Keratinocyte (primary cell): Measurements from ENCODE around the gene RNU7-1. TPM values are rescaled to one million over a fixed set of nuclear protein-coding genes. Genes with fewer than 3 reads are reported as not detected.
A peak's percentile ranks its signal among the peaks of the same experiment; 100 is the strongest.

Source experiments
- DNase-seq: peaks from one replicate; pipeline ENCODE4 v3.0.0-alpha.2; 2011; ENCODE audit warnings: low read depth, missing footprints, low spot score
- FAIRE-seq: peaks from 2 replicates; lab custom pipeline; 2011; peaks lifted over from hg19 to GRCh38; lab: Jason Lieb, UNC
- H2AFZ ChIP-seq: 2 replicates; pipeline ENCODE4 v1.6.0; 2012; ENCODE audit warnings: low read length, control low read depth, inconsistent platforms; ENCODE audit not compliant: control insufficient read depth
- H3K27ac ChIP-seq: 2 replicates; pipeline ENCODE4 v1.5.1; 2011; ENCODE audit warnings: low read length; ENCODE audit not compliant: control insufficient read depth, insufficient read depth
- H3K27me3 ChIP-seq: 3 replicates; pipeline ENCODE4 v1.6.0; 2011; ENCODE audit warnings: low read length; ENCODE audit not compliant: control insufficient read depth, insufficient read depth; ENCODE audit errors: extremely low read depth
- H3K36me3 ChIP-seq, 2 experiments: 2 replicates in 1 of 2; 3 replicates in 1 of 2; pipeline ENCODE4 v1.5.1; 2011; ENCODE audit warnings: low read length in 2 of 2, mild to moderate bottlenecking in 1 of 2; ENCODE audit not compliant: control insufficient read depth in 2 of 2, insufficient read depth in 2 of 2; ENCODE audit errors: extremely low read depth in 1 of 2
- H3K4me1 ChIP-seq: 3 replicates; pipeline ENCODE4 v1.5.1; 2011; ENCODE audit warnings: low read length; ENCODE audit not compliant: control insufficient read depth, insufficient read depth; ENCODE audit errors: extremely low read depth
- H3K4me2 ChIP-seq: 3 replicates; pipeline ENCODE4 v1.6.0; 2011; ENCODE audit warnings: low read depth, low read length; ENCODE audit not compliant: control insufficient read depth, insufficient read depth; ENCODE audit errors: extremely low read depth
- H3K4me3 ChIP-seq, 3 experiments: fragments of 200-600 bp in 1 of 3; sonication (generic) in 1 of 3; 2 replicates in 2 of 3; 3 replicates in 1 of 3; pipeline ENCODE4 v1.5.1; 2011 to 2016; ENCODE audit warnings: low read length in 3 of 3, mild to moderate bottlenecking in 3 of 3, control low read depth in 2 of 3, inconsistent platforms in 1 of 3, low read depth in 1 of 3, mixed read lengths in 1 of 3, mixed run types in 1 of 3, moderate library complexity in 1 of 3; ENCODE audit not compliant: control insufficient read depth in 2 of 3, insufficient read depth in 2 of 3; ENCODE audit errors: extremely low read depth in 1 of 3
- H3K79me2 ChIP-seq: 2 replicates; pipeline ENCODE4 v1.6.0; 2012; ENCODE audit warnings: low read length; ENCODE audit not compliant: control insufficient read depth, insufficient read depth
- H3K9ac ChIP-seq: 3 replicates; pipeline ENCODE4 v1.6.0; 2011; ENCODE audit warnings: low read length; ENCODE audit not compliant: control insufficient read depth, insufficient read depth; ENCODE audit errors: extremely low read depth
- H3K9me1 ChIP-seq: 3 replicates; pipeline ENCODE4 v1.6.0; 2011; ENCODE audit warnings: low read length; ENCODE audit not compliant: control insufficient read depth, insufficient read depth; ENCODE audit errors: extremely low read depth
- H3K9me3 ChIP-seq: 2 replicates; pipeline ENCODE4 v1.5.1; 2012; ENCODE audit warnings: low read depth, low read length; ENCODE audit not compliant: control insufficient read depth
- H4K20me1 ChIP-seq: 3 replicates; pipeline ENCODE4 v1.6.0; 2011; ENCODE audit warnings: low read length; ENCODE audit not compliant: control insufficient read depth, insufficient read depth; ENCODE audit errors: extremely low read depth
- CTCF ChIP-seq, 3 experiments: IDR thresholded peaks in 1 of 3; conservative IDR thresholded peaks in 1 of 3; optimal IDR thresholded peaks in 1 of 3; 2 replicates in 2 of 3; 3 replicates in 1 of 3; pipeline versions ENCODE3 to v1.5.1; 2011; ENCODE audit warnings: low read length in 3 of 3, mild to moderate bottlenecking in 3 of 3, moderate library complexity in 2 of 3, control low read depth in 1 of 3, inconsistent platforms in 1 of 3; ENCODE audit not compliant: insufficient read depth in 2 of 3; ENCODE audit errors: extremely low read depth in 1 of 3
- EZH2 ChIP-seq: IDR thresholded peaks from one replicate; pipeline ENCODE4 v1.6.1; 2012; ENCODE audit warnings: inconsistent platforms, mild to moderate bottlenecking, low read length, moderate library complexity
- dilution Hi-C: fragments of 300-500 bp; cut with MboI; formaldehyde crosslinking; loops from one replicate; pipeline ENCODE4 v1.7.0; 2020; ENCODE audit warnings: low sequenced_read_pairs; ENCODE audit not compliant: extremely low pct_ligation_motif_present
- polyA minus RNA-seq, 3 experiments: library from RNA; depleted of rRNA, polyadenylated mRNA; stranded (reverse); fragments of >200 nt; gene quantifications; 1 replicate in 1 of 3; 2 replicates in 1 of 3; 3 replicates in 1 of 3; pipeline ENCODE4 v1.2.3, GENCODE V29; 2011
- polyA plus RNA-seq, 5 experiments: library from polyadenylated mRNA; depleted of rRNA in 3 of 5; stranded (reverse) in 3 of 5; stranded (forward) in 1 of 5; unstranded in 1 of 5; fragments of >200 nt; gene quantifications; 1 replicate in 1 of 5; 2 replicates in 3 of 5; 3 replicates in 1 of 5; pipeline versions ENCODE4 v1.2.1 to v1.2.3, GENCODE V29; 2011 to 2012; ENCODE audit warnings: missing spikeins in 2 of 5, low read depth in 1 of 5, low replicate concordance in 1 of 5

The RNU7-1 gene
- not detected in 3 replicates for polyA plus RNA-seq
- polyA plus RNA-seq (2011; ENCODE audit: low read depth) = not detected
- not detected in 2 replicates for polyA plus RNA-seq (2011; cell fraction: cytosol; rRNA removed)
- not detected in 2 replicates for polyA plus RNA-seq (2011; cell fraction: nucleus; rRNA removed)
- not detected in 2 replicates for polyA plus RNA-seq (2012; ENCODE audit: low replicate concordance)
- polyA minus RNA-seq = not detected in 3 replicates
- not detected for polyA minus RNA-seq (2011; cell fraction: cytosol; rRNA and poly(A)+ RNA removed)
- not detected in 2 replicates for polyA minus RNA-seq (2011; cell fraction: nucleus; rRNA and poly(A)+ RNA removed)

DNA sequence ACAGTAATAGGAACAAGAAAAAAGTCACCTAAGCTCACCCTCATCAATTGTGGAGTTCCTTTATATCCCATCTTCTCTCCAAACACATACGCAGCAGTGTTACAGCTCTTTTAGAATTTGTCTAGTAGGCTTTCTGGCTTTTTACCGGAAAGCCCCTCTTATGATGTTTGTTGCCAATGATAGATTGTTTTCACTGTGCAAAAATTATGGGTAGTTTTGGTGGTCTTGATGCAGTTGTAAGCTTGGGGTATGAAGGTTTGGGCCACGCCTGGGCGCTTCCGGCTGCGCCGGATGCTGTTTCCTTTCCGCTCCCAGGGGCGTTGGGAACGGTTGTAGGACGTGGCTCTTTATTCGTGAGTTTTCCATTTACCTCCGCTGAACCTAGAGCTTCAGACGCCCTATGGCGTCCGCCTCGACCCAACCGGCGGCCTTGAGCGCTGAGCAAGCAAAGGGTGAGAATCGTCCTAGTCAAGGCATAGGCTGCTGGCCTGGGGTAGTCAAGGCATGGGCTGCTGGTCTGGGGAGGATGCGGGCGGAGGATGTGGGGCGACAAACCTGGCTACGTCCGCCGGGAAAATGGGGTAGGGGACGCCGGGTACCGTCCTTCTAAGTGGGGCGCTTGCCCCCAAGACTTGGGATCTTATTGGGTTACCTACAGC lies at the start of gene RNU7-1, which contains the start of gene C12orf57:
TSS of gene RNU7-1 (plus strand) at position 95 of the 659 bp plus-strand sequence.
TSS of gene C12orf57 (plus strand) at position 301 of the 659 bp plus-strand sequence. CDS start at position 401, 100 bp downstream.
- Histone ChIP-seq H3K9me3 (no peaks in the 10 kb centered on the region), H3K27ac (peak within 1 kb of the TSS; percentile 100), H4K20me1 (no peaks in the 10 kb centered on the region), H3K4me3 (peak within 1 kb of the TSS; percentile 42 to 74 (median 56)), H2AFZ (peak within 1 kb of the TSS; percentile 68), H3K9me1 (no peaks in the 10 kb centered on the region), H3K36me3 (peaks cover 10 to 16% of the 10 kb centered on the region in 2 experiments), H3K4me1 (peaks cover 27% of the 10 kb centered on the region), H3K27me3 (no peaks in the 10 kb centered on the region), H3K4me2 (peak within 1 kb of the TSS; percentile 95), H3K79me2 (peaks cover 6% of the 10 kb centered on the region), H3K9ac (peak within 1 kb of the TSS; percentile 87)
- TF ChIP-seq CTCF (optimal IDR thresholded peaks at IDR 0.05 in 1 of 3, IDR thresholded peaks at IDR 0.05 in 1 of 3, conservative IDR thresholded peaks at IDR 0.05 in 1 of 3; ENCODE audit: extremely low read depth in 1 of 3, insufficient read depth in 2 of 3, low read length in 3 of 3) = no peak
- no peak for TF ChIP-seq EZH2
- no peak for DNase-seq
- FAIRE-seq = no peak
- dilution Hi-C loops = no loop called here

GRCh38 chr12:6894321-6894720 lies 49.3 kb upstream of the RNU7-1 start:
- Histone ChIP-seq H3K79me2 (no peaks in the 10 kb centered on the region), H3K27me3 (no peaks in the 10 kb centered on the region), H4K20me1 (no peaks in the 10 kb centered on the region), H3K36me3 (no peaks in the 10 kb centered on the region), H3K9ac (no peak overlapping the region), H2AFZ (no peak overlapping the region), H3K4me3 (no peak overlapping the region), H3K27ac (no peak overlapping the region), H3K4me2 (no peak overlapping the region), H3K9me1 (no peaks in the 10 kb centered on the region), H3K9me3 (no peaks in the 10 kb centered on the region), H3K4me1 (peaks cover 10% of the 10 kb centered on the region)
- TF ChIP-seq EZH2 (no peak), CTCF (optimal IDR thresholded peaks at IDR 0.05 in 1 of 3, IDR thresholded peaks at IDR 0.05 in 1 of 3, conservative IDR thresholded peaks at IDR 0.05 in 1 of 3; ENCODE audit: extremely low read depth in 1 of 3, insufficient read depth in 2 of 3, low read length in 3 of 3) (no peak)
- FAIRE-seq (no peak), DNase-seq (no peak)
- dilution Hi-C loops = no loop called here
